Omental fat pad (tissue), 4 donors: ENCODE results near the gene IFNA1. TPM values are rescaled to one million over a fixed set of nuclear protein-coding genes. Genes with fewer than 3 reads are reported as not detected.

ENCODE experiments used
- ATAC-seq: fragments of 150-250 bp; one replicate; pipeline ENCODE4 v1.9.1; 2016; ENCODE audit warnings: mild to moderate bottlenecking, moderate library complexity; ENCODE audit not compliant: low FRiP score
- DNase-seq: peaks from one replicate; pipeline ENCODE4 v3.0.0-alpha.2; 2019; ENCODE audit warnings: low spot score
- CTCF ChIP-seq, 3 donors: fragments of 450-650 bp; IDR thresholded peaks; one replicate each; pipeline ENCODE4 v1.5.1; 2016 to 2017; ENCODE audit warnings: antibody characterized with exemption in 3 of 3, mild to moderate bottlenecking in 3 of 3, moderate library complexity in 2 of 3
- total RNA-seq, 4 donors: library from RNA; depleted of rRNA; stranded (reverse); fragments of >200 nt; gene quantifications; one replicate each; pipeline ENCODE4 v1.1.0, GENCODE V29; 2016

The IFNA1 gene
- not detected for total RNA-seq

GRCh38 chr9:21440139-21440538, at the start of gene IFNA1:
IFNA1 (plus strand) TSS chr9:21440439; CDS start chr9:21440508, 69 bp downstream.
- DNase-seq, result no peak
- no peak for ATAC-seq
- TF ChIP-seq CTCF (IDR thresholded peaks at IDR 0.05), result no peak

- TF ChIP-seq CTCF (IDR thresholded peaks at IDR 0.05), result no peak
- DNase-seq (no peak), ATAC-seq (no peak)
Observed at GRCh38 chr9:21392270-21392669, 48.0 kb upstream of the IFNA1 start.

GRCh38 chr9:21395778-21396717, 44.2 kb upstream of the IFNA1 start:
- peak; percentile 33 for DNase-seq
- peak; percentile 50 for ATAC-seq

GRCh38 chr9:21398955-21399489, 41.2 kb upstream of the IFNA1 start:
- TF ChIP-seq CTCF (IDR thresholded peaks at IDR 0.05), result no peak
- ATAC-seq, result no peak
- DNase-seq, result no peak

More at GRCh38 chr9:21395778-21396717, 44.2 kb upstream of the IFNA1 start:
- TF ChIP-seq CTCF (IDR thresholded peaks at IDR 0.05), result peak in 1 of 3 donors; percentile 29

- no peak for TF ChIP-seq CTCF (IDR thresholded peaks at IDR 0.05)
- no peak for DNase-seq
- ATAC-seq, result no peak
Observed at GRCh38 chr9:21399956-21400355, 40.3 kb upstream of the IFNA1 start.

GRCh38 chr9:21402386-21403251, 37.6 kb upstream of the IFNA1 start:
- ATAC-seq, result peak; percentile 44
- no peak for DNase-seq
- TF ChIP-seq CTCF (IDR thresholded peaks at IDR 0.05), result no peak
